HG02759 (cell line): ENCODE data around the gene TRAPPC8.
"Not testable (repeated sequence)": the region's sequence is repeated elsewhere in the genome, so short reads cannot be mapped to it uniquely, and the experiment has no call there.

Experiments
- ATAC-seq: cut with Tn5 transposase; IDR thresholded peaks from one replicate; pipeline ENCODE4 v1.9.1; 2021; ENCODE audit warnings: mild to moderate bottlenecking, moderate library complexity; ENCODE audit not compliant: unreplicated experiment

TRAPPC8 gene

DNA sequence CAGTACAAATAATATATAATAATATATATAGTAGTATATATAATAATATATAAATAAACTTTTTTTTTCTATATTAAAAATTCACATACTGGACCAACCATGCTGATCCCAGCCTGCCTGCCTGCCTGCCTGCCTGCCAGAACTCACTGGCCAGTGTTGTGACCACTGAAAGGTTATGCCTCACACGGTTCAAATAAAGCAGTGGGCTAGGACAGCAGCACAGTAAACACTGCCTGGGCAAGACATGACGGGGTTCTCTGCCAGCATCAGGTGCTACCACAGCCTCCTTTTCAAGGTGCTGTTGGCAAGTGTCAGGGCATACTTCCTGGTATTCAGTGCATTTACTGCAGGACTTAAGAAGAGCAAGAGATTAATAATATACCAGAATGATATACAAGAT, 67.6 kb downstream of the TRAPPC8 start:
- ATAC-seq = no peak

DNA sequence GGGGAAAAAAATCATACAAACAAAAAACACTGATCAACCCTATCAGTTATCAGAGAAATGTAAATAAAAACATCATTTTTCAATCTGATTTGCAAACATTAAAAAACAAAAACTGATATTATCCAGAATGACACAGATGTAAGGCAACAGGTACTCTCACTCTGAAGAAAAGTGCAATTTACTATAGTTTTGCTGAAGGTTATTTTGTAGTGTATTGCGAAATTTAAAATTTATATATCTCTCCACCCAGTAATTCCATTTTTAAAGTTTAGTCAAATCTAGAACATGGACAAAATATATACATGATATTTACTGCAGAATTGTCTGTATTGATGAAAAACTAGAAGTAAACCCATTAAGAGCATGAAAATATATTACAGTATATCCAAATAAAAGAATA, 79.8 kb downstream of the TRAPPC8 start:
- no peak for ATAC-seq

DNA sequence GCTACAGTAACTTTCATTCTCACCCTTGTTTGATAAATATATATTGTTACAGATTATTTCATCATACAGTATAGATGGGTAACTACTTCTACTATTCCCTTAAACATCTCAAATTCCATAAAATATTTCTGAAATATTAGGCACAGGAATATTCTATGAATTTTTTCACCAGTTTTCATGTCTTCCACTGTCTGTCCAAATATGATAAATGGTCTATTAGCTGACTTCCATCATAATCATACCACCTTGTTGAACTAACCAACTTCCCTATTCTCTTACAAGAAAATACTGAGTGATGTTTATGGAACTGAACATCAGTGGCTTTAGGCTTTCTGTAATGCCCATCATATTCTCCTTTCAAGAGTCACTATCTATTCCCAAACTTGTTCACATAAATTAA, 82.4 kb downstream of the TRAPPC8 start:
- ATAC-seq = no peak

DNA sequence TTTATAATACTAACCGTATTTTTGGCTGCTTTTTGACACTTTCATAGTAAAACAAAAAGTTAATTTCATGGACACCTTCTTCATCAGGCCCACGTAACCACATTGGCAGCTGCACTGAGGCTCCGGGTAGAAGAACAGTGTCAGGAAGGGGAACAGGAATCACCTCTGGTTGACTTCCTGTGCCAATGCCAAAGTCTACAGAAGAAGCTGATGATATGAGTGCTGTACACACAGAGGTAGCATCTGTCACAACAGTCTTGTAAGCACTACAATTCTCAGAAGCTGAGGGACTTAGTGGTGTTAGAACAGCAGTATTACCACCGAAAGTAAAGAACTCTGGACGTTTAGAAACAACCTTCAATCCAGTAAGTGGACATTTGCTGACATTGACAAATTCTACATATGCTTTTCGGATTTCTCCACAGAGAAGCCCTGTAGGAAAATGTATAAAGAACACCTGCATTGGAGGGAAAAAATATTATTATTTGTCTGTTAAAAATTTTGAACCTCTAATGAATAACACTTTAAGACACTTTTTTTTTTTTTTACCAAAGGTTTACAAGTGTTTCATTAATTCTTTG, 85.3 kb downstream of the TRAPPC8 start:
- no peak for ATAC-seq

DNA sequence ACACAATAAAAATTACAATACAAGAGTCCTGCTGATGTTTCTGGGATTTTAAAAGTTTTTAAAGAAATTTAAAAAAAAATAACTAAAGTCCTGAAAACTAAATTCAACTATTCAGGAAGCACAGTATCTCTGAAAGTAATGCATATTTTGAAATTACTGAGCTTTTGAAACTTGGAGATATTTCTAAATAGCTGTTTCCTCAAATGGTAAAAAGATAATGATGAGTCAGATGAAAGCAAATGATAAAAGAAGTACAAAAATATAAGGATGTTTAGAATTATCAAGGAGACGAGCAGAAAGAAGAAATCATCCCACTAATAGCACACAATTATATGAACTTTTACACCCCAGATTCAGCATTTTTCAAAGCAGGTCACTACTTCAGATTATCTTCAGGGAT, 92.1 kb downstream of the TRAPPC8 start:
- no peak for ATAC-seq

DNA sequence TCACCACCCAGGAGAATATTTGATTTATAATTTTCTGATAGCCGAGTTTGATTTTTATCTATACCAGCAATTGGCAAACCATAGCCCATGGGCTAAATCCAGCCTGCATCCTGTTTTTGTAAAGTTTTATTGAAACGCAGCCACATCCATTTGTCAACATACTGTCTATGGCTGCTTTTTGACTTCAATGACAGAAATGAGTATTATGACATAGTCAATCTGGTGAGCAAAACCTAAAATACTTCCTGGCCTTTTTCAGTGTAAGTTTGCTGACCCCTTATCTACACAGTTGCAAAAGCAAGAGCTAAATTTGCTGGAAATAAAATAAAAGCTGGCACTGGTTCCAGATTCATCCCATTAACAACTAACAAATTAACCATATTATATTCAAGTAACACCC, 102.4 kb downstream of the TRAPPC8 start:
- no peak for ATAC-seq

DNA sequence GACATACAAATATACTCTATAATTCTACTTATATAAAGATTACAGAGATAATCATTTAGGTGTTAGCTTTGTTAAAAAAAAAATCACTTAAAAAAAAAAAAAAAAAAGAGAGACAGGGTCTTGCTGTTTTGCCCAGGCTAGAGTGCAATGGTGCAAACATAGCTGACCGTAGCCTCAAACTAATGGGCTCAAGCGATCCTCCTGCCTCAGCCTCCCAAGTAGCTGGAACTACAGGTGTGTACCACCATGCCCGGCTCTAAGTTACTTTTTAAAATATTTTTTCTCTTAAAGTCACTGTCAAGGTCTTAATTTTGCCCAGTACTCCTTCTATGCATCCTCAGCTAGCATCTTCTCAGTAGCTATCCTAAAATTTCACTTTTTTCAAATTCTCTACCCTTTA, 105.0 kb downstream of the TRAPPC8 start:
- ATAC-seq = no peak

DNA sequence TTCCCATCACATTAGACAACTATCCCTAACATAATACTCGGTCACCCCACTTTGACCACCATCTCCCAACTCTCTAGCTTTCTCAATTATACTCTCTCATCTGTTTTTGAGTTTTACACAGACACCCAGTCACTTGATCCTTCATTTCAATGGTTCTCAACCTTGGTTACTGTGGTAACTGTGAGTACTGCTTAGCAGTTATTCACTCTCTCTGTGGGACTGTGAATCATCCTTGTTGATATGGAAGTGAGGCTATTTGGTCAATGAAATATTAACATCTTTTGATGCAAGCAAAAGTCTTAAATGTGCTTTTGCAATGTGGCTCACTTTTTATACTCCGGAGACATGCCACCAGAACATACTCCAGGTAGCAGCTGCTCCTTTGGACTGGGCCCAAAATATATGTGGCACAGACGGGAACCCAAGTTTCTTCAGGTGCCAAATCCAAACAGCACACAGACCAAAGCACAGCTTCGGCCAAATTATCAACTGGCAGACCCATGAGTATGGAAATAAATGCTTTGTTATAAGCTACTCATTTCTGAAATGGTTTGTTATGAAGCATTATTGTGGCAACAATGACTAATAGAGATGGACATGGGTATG, 107.3 kb downstream of the TRAPPC8 start:
- ATAC-seq = no peak

DNA sequence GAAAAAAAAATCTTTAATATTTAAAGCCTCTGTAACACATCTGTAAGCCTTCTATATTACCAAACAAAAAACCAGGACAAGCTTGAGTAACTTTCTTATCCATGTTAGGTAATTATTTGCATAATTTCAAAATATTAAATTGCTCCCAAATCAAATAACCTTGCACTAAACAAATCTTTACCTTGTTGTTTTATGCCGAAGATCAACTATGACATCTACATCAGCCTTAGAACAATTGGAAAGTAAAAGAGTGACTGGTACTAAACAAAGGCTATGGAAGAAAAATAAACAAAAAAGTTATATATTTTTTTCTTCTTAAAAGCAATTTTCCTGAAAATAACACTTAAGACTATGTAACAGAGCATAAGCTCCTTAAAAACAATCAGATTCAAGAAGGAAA, 111.0 kb downstream of the TRAPPC8 start:
- ATAC-seq = no peak

DNA sequence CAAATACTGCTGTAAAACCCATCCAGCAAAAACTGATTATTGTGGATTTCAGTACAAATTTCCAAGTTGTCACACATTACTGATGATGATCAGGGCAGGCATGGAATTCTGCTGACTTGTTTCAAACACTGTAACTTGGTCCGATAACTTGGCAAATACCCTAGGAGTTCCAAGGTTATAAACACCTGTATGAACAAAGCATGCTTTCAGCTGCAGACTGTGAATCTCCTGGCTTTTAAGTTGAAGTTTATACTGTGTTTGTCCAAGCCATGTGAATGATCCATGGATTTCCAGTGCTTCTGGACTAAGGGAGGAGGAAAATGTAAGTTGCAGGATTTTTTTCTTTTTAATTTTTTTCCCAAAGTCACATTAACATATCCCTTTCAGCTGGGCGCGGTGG, 112.2 kb downstream of the TRAPPC8 start:
- ATAC-seq = no peak

DNA sequence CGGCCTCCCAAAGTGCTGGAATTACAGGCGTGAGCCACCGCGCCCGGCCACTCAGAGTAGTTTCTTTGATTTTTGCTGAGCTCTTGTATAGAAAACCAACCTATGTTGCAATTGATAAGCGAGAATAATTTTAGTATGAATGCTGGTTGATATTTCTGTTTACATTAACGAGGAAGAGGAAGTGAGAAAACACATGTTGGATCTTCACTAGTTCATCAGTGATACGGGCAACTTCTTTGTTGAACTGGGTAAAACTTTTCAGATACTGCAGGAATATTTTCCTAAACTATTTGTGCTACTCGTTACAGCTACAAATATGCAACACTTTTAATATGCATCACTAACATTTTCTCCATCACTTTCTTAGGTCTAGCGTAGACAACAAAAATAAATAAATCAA, 114.3 kb downstream of the TRAPPC8 start:
- ATAC-seq = no peak

DNA sequence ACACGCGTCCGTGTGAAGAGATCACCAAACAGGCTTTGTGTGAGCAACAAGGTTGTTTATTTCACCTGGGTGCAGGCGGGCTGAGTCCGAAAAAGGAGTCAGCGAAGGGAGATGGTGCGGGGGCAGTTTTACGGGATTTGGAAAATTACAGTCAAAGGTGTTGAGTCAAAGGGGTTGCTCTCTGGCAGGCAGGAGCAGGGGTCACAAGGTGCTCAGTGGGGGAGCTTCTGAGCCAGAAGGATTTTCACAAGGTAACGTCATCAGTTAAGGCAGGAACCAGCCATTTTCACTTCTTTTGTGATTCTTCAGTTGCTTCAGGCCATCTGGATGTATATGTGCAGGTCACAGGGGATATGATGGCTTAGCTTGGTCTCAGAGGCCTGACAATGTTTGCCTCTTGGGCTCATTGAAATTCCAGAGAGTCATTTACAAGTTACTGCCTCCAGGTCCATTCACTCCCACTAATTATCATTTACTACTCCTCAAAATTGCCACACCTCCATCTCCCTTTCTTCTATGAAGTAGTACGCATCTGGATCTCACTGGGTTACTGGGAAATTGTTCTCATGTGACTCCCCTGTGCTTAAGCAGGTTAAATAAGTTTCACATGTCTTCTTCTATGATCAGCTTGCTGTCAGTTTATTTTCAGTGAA, 116.1 kb downstream of the TRAPPC8 start:
- ATAC-seq = not testable (repeated sequence)

DNA sequence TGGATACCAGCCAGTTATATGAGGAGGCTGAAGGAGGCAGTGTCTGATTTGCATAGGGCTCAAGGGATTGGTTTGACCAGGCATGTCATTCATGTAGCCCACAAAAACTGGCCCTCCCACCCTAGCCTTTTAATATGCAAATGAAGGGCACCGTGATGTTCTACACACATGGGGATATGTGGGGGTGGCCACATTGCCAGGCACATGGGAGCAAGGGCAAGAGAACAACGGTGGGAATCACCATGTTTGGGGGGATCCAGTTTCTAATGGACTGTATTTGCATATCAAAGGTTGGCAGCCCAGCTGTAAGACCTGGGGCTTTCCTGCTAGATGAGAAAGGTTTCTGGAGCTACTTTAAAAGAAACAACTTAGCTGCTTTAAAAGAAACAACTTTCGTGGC, 117.2 kb downstream of the TRAPPC8 start:
- ATAC-seq = no peak

DNA sequence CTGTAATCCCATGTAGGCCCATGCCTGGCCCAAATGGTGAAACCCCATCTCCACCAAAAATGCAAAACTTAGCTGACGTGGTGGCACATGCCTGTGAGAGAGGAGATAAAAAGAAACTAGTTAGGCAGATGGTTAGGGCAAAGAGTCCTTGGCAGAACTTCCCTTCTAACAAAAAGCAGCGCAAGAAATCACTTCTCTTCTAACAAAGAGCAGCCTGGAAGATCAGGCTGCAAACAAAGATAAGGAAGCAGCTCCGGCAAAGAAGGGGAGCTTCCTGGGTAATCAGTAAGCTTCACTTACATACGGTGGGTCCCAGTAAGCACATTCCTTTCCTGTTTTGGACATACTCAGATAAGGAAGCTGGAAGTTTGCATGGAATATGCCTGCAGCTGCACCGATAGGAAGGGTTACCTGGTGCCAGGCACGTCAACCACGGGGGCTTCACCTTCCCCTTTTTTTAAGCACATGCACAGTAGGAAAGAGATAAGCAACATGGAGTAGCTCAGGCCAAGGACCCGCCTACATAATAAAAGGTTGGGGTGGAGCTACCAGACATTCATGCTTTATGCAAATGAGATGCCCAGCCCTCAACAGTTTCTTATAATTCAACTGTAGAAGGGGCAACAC, 121.3 kb downstream of the TRAPPC8 start:
- no peak for ATAC-seq

DNA sequence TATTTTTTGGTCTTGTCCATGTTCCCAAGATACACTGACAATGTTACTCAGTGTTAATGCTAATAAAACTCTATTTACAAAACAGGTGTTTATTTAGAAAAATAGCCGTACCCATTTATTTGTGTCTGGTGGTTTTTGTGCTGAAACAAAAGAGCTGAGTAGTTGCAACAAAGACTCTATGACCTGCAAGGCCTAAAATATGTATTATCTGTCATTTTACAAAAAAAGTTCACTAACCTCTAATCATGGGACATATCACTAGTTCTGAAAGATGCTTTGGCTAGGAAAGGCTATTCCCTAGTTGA, 123.1 kb downstream of the TRAPPC8 start:
- ATAC-seq = no peak

DNA sequence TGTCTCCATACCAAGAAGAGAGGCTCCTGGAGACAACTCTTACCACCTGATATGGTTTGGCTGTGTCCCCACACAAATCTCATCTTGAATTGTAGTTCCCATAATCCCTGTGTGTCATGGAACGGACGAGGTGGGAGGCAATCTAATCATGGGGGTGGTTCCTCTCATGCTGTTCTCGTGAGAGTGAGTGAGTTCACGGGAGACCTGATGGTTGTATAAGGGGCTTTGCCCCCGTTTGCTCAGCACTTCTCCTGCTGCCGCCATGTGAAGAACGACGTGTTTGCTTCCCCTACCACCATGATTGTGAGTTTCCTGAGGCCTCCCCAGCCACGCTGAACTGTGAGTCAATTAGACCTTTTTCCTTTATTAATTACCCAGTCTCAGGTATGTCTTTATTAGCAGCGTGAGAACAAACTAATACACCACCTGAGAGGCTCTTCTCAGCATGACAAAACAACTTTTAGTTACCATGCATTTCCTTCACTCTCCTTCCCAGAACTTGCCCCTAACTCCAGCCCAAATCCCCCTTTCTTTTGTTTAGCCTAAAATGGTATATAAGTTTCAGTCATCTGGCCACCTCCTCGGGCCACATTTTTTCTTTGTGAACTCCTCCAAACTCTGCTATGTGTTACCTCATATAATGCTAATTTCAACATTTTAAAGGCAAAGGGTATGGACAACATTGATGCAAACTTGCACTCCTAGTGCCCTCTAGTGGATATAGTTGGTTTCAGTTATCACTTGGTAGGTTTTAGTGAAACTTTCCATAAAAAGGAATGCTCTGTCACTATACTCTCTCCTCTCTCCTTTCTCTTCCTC, 123.6 kb downstream of the TRAPPC8 start:
- peak; percentile 82 for ATAC-seq

DNA sequence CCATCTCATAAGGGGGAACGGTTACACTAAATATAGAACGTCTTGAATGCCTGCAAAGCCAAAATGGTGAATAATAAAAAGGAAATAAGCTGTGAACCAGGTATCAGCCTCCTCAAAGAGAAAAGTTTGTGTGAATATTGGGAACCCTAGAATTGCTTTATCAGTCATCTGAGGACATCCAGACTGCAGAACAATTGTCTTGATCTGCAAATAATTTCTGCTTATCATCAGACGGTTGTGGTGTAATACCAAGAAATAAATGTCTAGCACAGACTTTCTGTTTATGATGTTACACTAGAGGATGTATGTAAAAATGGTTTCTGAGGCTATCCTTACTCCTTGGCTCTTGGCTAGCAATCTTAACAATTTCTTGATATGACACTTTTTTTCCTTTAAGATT, 128.8 kb downstream of the TRAPPC8 start:
- no peak for ATAC-seq

DNA sequence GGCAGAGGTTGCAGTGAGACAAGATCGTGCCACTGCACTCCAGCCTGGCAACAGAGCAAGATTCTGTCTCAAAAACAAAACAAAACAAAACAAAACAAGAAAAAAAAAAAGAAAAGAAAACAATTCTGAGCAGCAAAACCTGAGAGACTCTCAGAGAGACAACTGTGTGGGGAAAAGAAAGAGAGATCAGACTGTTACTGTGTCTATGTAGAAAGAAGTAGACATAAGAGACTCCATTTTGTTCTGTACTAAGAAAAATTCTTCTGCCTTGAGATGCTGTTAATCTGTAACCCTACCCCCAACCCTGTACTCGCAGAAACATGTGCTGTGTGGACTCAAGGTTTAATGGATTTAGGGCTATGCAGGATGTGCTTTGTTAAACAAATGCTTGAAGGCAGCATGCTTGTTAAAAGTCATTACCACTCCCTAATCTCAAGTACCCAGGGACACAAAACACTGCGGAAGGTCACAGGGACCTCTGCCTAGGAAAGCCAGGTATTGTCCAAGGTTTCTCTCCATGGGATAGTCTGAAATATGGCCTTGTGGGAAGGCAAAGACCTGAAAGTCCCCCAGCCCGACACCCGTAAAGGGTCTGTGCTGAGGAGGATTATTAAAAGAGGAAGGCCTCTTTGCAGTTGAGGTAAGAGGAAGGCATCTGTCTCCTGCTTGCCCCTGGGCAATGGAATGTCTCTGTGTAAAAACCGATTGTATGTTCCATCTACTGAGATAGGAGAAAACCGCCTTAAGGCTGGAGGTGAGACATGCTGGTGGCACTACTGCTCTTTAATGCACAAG, 132.4 kb downstream of the TRAPPC8 start:
- ATAC-seq = not testable (repeated sequence)

DNA sequence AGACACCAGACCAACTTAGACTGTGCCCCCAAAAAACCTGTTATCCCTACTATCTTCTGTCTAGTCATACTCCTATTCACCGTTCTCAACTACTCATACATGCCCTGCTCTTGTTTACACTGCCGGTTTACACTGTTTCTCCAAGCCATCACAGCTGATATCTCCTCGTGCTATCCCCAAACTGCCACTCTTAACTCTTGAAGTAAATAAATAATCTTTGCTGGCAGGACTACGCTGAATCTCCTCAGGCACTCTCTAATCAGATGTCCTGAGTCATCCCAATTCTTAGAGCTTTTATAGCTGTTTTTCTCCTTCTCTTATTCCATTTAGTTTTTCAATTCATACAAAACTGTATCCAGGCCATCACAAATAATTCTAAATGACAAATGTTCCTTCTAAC, 133.9 kb downstream of the TRAPPC8 start:
- ATAC-seq = not testable (repeated sequence)

DNA sequence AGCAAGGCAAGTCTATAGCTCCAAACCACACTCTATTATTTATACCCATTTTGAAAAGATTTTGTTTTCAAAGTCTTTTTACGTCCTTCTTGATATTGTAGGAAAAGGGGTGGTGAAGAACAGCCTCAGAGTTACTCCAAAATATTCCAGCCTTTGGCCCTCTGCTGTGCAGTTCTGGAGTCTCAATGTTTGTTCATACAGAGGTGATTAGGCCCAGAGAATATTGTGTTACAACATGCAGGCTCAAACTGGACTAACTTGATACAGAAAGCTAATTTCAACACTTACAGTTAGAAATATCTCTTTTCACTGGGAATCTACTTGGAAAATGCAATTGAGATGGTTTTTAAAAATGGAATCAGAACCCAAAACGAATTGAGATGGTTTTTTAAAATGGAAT, 141.8 kb downstream of the TRAPPC8 start:
- ATAC-seq = no peak

DNA sequence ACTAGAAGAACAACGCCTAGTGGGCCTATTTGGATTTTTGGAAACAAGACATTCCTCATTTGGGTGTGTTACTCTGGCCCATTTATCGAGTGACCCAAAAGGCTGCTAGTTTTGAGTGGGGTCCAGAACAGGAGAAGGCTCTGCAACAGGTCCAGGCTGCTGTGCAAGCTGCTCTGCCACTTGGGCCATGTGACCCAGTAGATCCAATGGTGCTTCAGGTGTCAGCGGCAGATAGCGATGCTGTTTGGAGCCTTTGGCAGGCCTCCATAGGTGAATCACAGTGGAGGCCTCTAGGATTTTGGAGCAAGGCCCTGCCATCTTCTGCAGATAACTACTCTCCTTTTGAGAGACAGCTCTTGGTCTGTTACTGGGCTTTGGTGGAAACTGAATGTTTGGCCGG, 143.7 kb downstream of the TRAPPC8 start:
- not testable (repeated sequence) for ATAC-seq
